ENCODE data around the gene PTBP3.
A peak's percentile ranks its signal among the peaks of the same experiment; 100 is the strongest.
"Not testable (repeated sequence)": the region's sequence is repeated elsewhere in the genome, so short reads cannot be mapped to it uniquely, and the experiment has no call there.

Gene PTBP3

DNA sequence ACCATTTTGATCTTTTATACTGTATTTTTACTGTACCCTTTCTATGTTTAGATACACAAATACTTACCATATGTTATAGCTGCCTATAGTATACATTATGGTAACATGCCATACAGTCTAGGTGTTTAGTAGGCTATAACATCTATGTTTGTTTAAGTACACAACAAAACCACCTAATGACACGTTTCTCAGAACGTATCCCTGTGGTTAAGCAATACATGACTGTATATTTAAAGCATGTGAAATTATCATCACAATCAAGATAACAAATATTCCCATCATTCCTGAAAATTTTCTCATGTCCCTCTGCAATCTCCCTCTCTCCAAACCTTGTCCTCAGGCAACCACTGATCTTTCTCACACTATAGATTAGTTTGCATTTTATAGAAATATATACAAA, 91.9 kb downstream of the PTBP3 start:
- in situ Hi-C loops (cut with MboI; ENCODE audit: low pct_unique_long_range_greater_than_20kb, low sequenced_read_pairs), result no loop called here
- DNase-seq, result no peak

DNA sequence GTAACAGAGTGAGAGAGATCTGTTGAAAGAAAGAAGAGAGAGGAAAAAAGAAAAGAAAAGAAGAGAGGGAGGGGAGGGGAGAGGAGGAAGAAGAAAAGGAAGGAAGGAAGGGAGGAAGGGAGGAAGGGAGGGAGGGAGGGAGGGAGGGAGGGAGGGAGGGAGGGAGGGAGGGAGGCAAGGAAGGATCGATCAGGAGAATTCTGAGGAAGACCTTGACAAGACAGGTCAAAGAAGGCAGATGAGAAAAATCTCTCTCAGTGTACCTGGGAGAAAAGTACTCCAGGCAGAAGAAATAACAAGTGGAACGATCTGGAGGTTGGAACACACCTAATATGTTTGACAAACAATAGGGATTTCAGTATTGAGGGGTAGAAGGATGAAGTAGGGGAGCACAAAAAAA, 93.7 kb downstream of the PTBP3 start:
- in situ Hi-C loops (cut with MboI; ENCODE audit: low pct_unique_long_range_greater_than_20kb, low sequenced_read_pairs), result no loop called here
- DNase-seq, result no peak

GRCh38 chr9:112239284-112239683, 94.1 kb downstream of the PTBP3 start:
- no peak for DNase-seq
- in situ Hi-C loops (cut with MboI; ENCODE audit: low pct_unique_long_range_greater_than_20kb, low sequenced_read_pairs), result no loop called here

- in situ Hi-C loops (cut with MboI; ENCODE audit: low pct_unique_long_range_greater_than_20kb, low sequenced_read_pairs), result no loop called here
- DNase-seq, result no peak
These were observed 98.6 kb downstream of the PTBP3 start for GRCh38 chr9:112234779-112235178.

GRCh38 chr9:112233769-112234168, 99.7 kb downstream of the PTBP3 start:
- DNase-seq, result no peak

GRCh38 chr9:112232233-112232632, 101.2 kb downstream of the PTBP3 start:
- DNase-seq, result no peak
- in situ Hi-C loops (cut with MboI; ENCODE audit: low pct_unique_long_range_greater_than_20kb, low sequenced_read_pairs), result no loop called here

More at GRCh38 chr9:112233769-112234168, 99.7 kb downstream of the PTBP3 start:
- in situ Hi-C loops (cut with MboI; ENCODE audit: low pct_unique_long_range_greater_than_20kb, low sequenced_read_pairs), result no loop called here

GRCh38 chr9:112226091-112226490, 107.3 kb downstream of the PTBP3 start:
- in situ Hi-C loops (cut with MboI; ENCODE audit: low pct_unique_long_range_greater_than_20kb, low sequenced_read_pairs), result no loop called here
- DNase-seq, result no peak

GRCh38 chr9:112224401-112225289, 108.8 kb downstream of the PTBP3 start:
- DNase-seq, result no peak
- in situ Hi-C loops (cut with MboI; ENCODE audit: low pct_unique_long_range_greater_than_20kb, low sequenced_read_pairs), result no loop called here

DNA sequence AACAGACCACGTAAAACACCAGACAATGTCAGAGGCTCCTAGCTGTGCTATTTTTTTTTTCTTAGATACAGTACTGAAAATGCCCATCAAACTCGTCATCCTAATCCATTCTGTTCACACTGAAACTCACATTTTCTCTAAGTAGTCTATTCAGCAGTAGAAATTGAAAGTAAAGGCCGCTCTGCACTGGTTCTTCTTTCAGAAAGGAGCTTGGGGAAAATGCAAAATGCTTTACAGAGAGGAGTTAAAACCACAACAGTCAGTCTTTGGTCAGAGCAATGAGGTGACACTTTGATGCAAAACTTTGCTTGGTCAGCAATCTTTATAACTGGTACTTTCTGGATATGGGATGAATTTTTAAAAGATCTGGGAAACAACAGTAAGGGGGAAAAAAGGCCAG, 114.5 kb downstream of the PTBP3 start:
- DNase-seq, result no peak
- in situ Hi-C loops (cut with MboI; ENCODE audit: low pct_unique_long_range_greater_than_20kb, low sequenced_read_pairs), result no loop called here

DNA sequence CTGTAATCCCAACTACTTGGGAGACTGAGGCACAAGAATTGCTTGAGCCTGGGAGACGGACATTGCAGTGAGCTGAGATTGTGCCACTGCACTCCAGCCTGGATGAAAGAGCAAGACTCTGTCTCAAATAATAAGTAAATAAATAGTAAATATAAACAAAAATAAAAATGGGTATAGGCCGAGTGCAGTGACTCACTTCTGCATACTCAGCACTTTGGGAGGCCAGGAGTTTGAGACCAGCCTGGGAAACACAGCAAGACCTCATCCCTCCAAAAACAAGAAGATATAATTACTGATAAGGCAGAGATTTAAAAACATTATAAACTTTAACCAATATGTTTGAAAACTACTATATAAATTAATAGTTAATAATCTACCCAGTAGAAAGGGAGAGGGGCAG, 120.5 kb downstream of the PTBP3 start:
- in situ Hi-C loops (cut with MboI; ENCODE audit: low pct_unique_long_range_greater_than_20kb, low sequenced_read_pairs), result no loop called here
- DNase-seq, result no peak

DNA sequence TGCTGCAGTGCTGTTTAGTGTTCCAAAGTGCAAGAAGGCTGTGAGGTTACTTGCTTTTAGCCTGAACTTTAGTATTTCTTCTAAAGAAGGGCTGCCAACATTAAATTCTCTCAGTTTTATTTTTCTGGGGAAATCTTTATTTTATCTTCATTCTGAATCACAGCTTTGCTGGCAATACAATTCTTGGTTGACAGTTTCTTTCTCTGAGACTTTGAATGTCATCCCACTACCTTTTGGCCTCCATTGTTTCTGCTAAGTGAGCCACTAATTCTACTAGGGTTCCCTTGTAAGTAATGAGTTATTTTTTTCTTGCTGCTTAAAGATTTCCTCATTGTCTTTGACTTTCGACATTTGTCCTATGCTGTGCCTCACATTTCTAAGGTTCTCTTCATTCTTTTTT, 126.0 kb downstream of the PTBP3 start:
- in situ Hi-C loops (cut with MboI; ENCODE audit: low pct_unique_long_range_greater_than_20kb, low sequenced_read_pairs), result no loop called here
- DNase-seq, result no peak

- no peak for DNase-seq
- in situ Hi-C loops (cut with MboI; ENCODE audit: low pct_unique_long_range_greater_than_20kb, low sequenced_read_pairs), result no loop called here
These were observed 129.9 kb downstream of the PTBP3 start for GRCh38 chr9:112203536-112203935.

- no peak for DNase-seq
- in situ Hi-C loops (cut with MboI; ENCODE audit: low pct_unique_long_range_greater_than_20kb, low sequenced_read_pairs), result no loop called here
These were observed 132.7 kb downstream of the PTBP3 start for GRCh38 chr9:112200711-112201110.

GRCh38 chr9:112198646-112199045, 134.8 kb downstream of the PTBP3 start:
- in situ Hi-C loops (cut with MboI; ENCODE audit: low pct_unique_long_range_greater_than_20kb, low sequenced_read_pairs), result no loop called here
- no peak for DNase-seq

- in situ Hi-C loops (cut with MboI; ENCODE audit: low pct_unique_long_range_greater_than_20kb, low sequenced_read_pairs), result no loop called here
- peak; percentile 38 for DNase-seq
These were observed 138.4 kb downstream of the PTBP3 start for GRCh38 chr9:112194969-112195431.

DNA sequence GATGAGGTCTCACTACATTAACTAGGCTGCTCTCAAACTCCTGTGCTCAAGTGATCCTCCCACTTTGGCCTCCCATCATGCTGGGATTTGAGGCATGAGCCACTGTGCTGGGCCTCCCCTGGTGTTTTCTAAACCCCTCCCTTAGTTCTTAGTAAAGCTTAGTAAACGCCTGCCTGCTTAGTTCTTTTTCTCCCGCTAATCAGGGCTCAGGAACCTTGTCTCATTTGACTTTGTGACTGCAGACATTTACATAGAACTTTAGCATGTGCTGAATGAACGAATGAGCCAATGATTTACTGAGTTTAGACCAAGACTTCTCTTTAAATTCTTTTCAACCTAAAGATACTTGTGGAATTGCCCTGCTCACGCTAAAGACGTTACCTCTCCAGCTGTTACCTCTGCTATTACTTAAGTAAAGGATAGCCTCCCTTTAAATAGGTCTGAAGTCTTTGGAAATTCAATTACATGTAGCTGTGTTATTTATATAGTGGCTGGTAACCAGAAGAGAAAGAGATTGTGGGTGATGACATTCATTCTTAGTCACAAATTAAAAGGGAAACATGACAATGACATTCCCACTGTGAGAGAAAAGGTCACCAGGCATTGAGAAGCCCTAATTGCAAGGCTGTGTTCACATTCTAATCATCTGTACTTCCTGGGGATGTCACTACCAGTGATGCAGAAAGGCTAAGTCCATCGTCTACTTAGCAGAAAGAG, 139.7 kb downstream of the PTBP3 start:
- DNase-seq, result peak; percentile 43
- in situ Hi-C loops (cut with MboI; ENCODE audit: low pct_unique_long_range_greater_than_20kb, low sequenced_read_pairs), result no loop called here

DNA sequence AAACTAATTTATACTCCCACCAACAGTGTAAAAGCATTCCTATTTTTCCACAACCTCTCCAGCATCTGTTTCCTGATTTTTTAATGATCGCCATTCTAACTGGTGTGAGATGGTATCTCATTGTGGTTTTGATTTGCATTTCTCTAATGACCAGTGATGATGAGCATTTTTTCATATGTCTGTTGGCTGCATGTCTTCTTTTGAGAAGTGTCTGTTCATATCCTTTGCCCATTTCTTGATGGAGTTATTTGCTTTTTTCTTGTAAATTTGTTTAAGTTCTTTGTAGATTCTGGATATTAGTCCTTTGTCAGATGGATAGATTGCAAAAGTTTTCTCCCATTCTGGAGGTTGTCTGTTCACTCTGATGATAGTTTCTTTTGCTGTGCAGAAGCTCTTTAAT, 143.1 kb downstream of the PTBP3 start:
- in situ Hi-C loops (cut with MboI; ENCODE audit: low pct_unique_long_range_greater_than_20kb, low sequenced_read_pairs); DNase-seq: not testable (repeated sequence)

DNA sequence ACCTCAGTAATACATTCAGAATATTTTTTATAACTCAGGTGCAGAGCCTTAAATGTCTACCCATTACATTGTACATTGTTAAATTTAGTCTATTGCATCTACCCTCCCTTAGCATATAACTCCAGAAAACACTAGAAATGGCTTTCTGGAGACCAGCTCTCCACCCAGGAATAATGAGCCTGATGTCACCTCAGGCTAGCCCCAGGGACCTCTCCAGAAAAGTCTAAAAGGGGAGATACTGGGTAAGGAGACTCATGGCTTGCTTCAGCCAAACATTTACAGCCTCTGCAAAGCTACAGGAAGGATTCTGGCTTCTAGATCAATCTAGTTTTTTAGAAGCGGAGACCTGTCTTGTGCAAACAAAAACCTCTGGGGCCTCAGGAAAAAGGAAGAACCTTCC, 144.5 kb downstream of the PTBP3 start:
- in situ Hi-C loops (cut with MboI; ENCODE audit: low pct_unique_long_range_greater_than_20kb, low sequenced_read_pairs), result no loop called here
- no peak for DNase-seq

GRCh38 chr9:112187404-112187803, 146.0 kb downstream of the PTBP3 start:
- DNase-seq, result no peak
- in situ Hi-C loops (cut with MboI; ENCODE audit: low pct_unique_long_range_greater_than_20kb, low sequenced_read_pairs), result no loop called here

DNA sequence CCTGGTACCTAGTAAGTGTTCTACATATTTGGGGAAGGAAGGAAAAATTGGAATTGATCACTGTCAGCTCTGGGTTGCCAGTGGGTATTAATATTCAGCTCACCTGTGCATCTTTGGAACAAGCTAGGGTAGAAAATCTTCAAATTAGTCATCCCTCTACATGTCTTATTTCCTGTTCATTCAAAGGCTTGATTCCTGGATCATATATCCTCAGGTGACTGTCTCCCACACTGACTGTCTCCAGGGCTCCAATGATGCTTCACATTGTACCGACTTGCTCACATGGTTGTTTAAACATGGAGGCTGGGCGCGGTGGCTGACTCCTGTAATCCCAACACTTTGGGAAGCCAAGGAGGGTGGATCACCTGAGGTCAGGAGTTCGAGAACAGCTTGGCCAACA, 146.7 kb downstream of the PTBP3 start:
- in situ Hi-C loops (cut with MboI; ENCODE audit: low pct_unique_long_range_greater_than_20kb, low sequenced_read_pairs), result no loop called here
- DNase-seq, result no peak

All from KBM-7 (cell line).